Middle frontal gyrus (tissue), 1 donor: ENCODE measurements around the gene NRXN3.
"Not testable (repeated sequence)": the region's sequence is repeated elsewhere in the genome, so short reads cannot be mapped to it uniquely, and the experiment has no call there.

Experiments
- DNase-seq: peaks from one replicate; pipeline ENCODE4 v3.0.0-alpha.2; 2015; ENCODE audit warnings: low spot score; ENCODE audit errors: extremely low spot score

The NRXN3 gene

DNA sequence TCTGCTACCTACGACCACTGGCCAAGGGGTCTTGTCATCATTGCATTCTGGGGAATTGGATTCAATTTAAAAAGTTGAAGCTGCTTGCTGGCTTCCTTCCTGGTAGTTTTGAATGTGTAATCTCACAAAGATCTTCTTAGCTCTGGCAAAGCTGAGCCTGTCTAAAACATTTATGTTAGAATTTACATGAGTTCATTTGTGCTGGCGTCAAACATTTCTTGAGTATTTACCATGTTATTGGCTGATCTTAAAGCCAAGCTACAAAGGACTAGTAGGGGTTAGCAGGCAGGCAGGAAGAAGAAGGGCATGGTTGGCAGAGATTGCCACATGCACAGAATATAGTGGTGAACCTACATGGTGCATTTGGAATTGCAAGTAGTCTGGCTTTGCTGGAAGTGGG, 1596.3 kb downstream of the NRXN3 start:
- no peak for DNase-seq

DNA sequence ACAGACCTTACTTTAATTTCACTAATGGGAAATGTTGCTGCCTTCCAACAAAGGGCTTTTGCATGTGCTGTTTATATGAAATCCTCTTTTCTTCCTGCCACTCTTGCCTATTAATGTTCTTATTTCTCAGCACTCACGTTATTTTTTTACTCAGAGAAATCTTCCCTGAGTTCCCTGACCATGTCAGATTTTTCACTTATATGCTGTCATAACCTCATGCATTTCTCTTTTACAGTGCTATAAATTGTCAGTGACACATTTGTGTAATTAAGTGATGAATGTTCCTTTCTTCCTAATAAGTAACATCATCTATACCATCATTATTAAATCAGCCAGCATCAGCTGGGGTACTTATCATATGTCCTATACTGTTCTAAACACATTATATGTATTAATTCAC, 1597.1 kb downstream of the NRXN3 start:
- no peak for DNase-seq

DNA sequence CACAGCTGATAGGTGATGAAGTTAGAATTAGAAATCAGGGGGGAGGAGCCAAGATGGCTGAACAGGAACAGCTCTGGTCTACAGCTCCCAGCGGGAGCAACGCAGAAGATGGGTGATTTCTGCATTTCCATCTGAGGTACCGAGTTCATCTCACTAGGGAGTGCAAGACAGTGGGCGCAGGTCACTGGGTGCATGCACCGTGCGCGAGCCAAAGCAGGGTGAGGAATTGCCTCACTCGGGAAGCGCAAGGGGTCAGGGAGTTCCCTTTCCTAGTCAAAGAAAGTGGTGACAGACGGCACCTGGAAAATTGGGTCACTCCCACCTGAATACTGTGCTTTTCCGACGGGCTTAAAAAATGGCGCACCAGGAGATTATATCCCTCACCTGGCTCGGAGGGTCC, 1597.5 kb downstream of the NRXN3 start:
- not testable (repeated sequence) for DNase-seq

DNA sequence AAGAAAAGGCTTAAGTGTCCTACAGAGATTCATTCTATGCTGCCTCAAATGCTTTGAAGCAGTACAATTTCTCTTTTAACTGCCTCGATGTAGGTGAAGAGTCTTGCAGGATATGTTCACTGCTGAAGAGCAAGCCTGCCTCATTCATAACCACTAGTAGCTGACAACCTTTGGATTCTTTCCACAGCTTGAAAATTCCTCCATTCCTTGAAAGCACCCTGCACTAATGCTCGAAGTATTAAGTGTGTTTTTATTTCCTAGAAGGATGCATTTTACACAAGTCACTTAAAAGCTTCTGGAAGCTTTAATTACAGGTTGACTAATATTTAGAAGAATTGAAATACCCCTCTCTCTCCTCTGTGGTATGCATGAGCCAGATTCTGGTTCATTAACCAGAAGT, 1611.7 kb downstream of the NRXN3 start:
- DNase-seq = no peak

DNA sequence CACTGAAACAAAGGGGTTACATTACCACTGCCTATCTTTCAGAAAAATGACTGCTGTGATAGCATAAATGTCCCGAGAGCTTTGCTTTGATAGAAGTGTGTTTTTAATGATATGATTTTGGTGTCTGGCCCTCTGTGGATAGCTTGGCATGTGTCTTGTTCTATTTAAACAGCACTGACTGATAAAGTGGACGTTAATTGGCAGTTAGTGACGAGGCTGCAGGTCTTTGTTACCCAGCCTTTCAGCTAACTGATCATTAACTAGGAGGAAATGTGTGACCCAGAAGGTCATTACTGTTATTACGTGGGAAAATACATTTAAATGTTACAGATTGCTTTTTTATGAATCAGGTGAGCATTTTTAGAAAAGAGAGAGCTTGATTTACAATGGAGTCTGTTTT, 1612.9 kb downstream of the NRXN3 start:
- DNase-seq = no peak

DNA sequence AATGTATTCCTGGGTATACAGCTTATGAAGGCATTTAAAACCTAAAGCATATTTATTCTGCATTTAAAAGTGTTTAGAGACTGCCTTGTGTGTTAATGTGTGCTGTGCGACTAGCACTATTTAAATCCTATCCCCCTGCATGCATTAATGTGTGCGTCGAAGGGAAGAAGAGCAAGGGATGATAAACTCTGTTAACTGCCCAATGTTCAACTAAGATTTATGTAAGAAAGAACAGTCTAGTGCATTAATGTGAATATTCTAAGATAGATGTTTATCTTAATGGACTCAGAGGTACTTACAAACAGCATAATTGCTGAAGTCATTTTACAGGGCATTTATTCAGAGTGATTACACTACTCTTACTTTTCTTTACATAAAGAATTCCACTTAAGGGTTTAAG, 1616.3 kb downstream of the NRXN3 start:
- DNase-seq = no peak

DNA sequence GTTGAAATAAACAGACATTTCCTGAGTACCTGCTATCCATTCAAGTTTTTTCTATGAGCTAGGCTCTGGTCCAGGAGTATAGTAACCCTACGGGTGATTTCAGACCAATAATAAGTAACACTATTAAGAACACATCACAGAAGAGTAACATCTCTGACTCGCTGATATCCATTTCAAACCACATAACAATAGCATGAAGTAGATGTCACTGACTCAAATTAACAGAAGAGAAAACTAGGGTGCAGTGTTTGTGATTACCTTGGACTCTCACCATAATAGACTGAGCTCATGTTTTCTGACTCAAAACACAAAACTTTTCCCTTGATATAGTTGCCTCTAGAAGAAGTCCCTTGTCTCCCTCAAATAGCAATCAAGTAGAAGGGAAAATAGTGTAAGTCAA, 1618.2 kb downstream of the NRXN3 start:
- DNase-seq = no peak

DNA sequence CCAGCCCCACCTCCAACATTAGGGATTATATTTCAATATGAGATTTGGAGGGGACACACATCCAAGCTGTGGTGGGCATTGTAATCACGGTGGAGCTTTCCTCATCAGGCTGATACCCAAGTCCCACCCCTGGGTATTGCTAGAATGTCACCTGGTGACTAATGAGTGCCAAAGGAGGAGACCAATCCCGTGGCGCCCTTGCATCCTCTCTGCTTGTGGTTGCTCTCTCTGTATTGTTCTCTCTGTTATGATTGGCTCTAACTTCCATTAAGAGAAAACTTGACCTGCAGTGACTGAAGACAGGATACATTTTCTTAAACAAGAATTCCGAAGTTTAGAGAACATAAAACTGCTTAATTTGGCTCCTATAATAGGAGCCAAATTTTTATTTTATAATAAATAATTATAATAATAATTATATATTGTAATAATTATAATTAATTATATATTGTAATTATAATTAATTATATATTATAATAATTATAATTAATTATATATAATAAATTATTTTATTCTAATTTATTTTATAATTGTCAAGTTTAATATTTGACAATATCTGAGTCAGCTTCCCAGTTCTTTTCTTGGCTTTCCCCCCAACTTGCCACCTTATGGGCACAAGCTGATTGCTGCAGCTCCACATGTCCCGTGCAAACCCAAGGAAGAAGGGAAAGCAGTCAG, 1621.0 kb downstream of the NRXN3 start:
- no peak for DNase-seq

DNA sequence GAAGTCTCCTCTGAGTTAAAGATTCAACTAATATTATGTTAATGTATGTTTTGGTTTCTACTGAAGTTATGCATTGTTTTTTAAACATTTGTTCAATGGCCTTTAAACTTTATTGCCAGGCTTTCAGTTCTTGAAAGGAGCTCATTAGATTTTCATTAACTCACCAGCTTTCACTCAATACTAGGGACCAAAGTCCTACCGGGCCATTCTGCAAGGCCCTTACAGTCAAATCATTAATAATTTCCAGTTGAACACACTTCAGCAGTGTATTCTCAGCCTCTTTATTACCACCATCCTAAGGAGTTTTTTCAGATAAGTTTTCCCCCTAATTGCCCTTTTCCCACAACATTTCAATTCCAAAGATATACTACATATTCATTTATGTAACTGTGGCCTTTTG, 1631.9 kb downstream of the NRXN3 start:
- no peak for DNase-seq

DNA sequence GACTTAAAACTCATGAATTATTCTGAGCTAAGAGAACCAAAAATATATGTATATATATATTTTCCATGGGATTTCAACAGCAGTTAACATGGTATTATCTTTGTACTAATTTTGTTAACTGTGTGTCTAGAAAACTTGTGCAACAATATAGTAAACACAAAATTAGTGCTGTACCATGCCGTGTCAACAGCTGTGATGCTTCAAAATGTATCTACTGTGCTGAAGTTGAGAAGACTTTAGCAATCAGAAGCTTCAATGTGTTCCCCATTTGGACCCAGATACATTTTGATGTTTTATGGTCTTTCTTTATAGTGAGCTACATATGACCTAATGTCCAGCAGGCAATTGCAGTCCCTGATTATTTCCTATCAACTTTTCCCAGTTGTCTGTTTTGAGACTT, 1635.5 kb downstream of the NRXN3 start:
- no peak for DNase-seq

DNA sequence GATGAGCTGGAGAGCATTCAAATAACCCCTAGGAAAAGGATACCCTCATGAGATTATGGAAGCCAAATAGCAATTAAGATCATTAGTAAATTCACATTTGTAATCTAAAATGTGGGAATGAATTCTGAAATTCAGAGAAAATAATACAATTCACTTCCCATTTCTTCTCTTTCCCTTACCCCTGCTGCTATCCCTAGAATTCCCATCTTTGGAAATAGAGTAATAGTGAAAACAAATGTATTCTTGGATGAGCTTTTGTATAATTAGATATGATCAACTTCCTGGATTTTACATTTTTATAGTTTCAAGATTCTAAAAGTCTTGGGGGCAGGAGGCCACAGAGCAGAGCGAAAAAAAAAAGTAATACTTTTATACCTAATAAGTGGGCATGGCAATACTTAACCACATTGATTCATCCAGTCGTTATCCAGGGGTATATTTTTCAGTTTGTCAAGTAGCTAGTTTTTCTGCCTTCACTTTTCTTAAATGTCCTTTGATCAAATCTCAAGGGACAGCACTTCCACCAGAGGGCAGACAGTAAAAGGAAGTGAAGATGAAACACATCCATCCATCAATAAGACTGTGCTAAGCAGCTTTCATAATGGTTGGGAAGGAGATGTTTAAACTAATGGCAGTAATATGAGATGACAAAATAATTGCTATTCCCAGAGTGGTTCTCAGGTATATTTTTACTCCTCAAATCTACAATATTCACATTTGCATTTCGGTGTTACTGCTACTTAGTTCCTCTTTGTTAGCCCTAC, 1639.9 kb downstream of the NRXN3 start:
- DNase-seq = no peak

DNA sequence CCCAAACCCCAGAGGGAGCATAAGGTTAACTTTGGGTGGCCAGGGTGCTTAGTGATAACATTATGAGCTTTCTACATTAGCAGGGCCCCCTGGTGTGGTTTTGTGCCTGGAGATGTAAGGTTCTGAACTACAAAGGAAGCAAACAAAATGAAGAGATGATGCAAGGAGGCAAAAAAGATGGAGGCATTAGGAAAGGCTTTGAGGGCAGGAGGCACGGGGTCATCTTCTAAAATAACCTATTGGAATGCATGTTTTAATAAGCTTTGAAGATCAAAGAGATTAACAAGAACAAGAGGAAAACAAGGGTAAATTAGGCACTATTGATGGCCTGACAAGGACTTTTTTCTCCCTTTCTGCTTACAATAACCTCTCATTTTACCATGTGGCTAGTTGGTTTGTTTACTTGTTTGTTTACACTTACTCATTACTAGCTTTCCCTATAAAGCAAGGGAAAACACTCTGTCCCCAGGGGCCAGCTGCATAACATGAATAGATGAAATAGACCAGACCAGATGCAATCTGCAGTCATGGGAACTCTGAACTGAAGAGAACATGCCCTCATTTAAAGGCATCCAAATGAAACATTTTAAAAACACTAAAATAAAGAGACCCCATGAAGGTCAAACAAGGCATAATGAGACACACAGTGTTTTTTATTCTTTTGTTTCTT, 1650.8 kb downstream of the NRXN3 start:
- DNase-seq = no peak

DNA sequence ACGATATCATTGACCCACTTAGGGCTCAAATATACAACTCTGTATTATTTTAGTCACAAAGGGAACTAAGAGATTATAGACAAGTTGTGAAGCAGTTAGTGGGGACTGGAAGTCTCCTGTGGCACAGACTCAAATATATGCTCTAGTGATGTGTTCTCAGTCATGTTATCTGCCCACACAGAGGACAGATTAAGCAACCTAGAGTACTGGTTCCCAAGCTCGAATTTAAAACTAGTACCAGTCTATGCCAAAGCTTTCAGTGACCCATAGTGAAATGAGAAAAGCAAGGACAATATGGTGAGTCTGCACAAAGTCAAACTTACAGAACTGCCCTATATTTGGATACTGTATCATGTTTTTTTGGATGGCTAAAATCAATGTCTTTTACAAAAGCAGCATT, 1651.9 kb downstream of the NRXN3 start:
- DNase-seq = no peak

DNA sequence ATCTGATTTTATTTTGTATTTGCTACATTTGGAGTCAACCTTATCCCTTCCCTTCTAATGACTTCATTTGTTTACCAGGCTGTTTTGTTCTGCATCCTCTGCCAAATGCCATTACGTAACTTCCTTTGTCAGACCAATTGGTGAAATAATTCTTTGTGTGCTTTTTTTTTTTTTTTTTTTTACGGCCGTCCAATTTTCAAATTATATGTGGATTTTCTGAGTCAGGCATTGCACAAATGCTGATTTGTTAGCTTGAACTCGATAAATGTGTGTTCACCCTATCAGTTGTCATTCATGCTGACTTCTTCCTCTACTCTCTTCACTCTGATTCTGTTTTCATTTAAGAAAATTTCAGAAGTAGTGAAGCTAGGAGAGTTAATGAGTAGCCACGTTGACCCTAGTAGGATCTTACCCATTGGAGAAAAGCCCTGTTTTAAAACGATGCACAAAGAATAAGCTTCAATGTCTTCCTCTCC, 1654.9 kb downstream of the NRXN3 start:
- DNase-seq = peak; percentile 61

DNA sequence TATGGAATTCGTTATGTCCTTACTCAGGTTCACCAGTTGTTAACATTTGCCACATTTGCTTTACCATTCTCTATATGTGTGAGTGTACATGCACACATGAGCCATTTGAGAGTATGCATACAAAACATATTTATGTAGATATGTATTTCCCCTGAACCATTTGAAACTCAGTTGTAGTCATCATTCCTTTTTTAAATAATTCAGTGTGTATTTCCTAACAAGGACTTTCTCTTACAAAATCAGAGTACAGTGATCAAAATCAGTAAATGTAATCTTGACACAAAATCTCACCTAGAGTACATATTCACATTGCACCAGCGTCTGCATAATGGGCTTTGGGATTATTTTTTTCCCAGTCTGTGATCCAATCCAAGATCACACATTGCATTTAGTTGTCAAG, 1656.2 kb downstream of the NRXN3 start:
- DNase-seq = no peak

DNA sequence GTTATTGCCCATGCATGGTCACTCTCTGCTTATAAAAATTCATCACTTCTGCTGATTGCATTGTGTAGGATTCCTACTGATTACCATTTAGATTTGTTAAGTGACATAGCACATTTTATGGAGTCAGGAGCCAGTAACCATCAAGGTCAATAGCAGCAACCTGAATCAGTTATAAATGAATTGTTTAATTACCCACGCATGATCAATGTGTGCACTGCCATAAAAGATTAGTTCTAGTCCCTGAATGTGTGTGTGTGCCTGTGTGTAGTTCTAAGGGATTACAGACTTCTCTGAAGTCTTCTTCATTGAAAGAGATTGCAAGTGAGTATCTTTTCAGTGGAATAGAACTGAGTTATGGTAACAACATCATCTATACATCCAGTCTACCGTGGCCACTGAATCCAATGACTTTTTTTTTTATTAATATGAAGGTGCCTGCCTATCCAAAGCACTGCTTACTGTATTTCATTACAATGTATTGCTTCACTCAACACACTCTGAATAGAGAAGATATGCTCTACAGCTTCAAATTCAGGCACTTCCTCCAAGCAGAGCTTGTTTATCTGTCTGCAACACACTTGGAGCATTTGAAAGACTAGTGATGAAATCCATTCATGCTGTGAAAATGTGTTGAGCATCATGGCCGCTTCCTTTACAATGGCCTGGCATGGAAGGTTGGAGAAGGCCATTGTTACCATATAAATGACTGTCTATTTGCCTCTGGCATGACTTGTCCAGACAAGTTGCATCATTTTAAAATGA, 1659.4 kb downstream of the NRXN3 start:
- DNase-seq = no peak

DNA sequence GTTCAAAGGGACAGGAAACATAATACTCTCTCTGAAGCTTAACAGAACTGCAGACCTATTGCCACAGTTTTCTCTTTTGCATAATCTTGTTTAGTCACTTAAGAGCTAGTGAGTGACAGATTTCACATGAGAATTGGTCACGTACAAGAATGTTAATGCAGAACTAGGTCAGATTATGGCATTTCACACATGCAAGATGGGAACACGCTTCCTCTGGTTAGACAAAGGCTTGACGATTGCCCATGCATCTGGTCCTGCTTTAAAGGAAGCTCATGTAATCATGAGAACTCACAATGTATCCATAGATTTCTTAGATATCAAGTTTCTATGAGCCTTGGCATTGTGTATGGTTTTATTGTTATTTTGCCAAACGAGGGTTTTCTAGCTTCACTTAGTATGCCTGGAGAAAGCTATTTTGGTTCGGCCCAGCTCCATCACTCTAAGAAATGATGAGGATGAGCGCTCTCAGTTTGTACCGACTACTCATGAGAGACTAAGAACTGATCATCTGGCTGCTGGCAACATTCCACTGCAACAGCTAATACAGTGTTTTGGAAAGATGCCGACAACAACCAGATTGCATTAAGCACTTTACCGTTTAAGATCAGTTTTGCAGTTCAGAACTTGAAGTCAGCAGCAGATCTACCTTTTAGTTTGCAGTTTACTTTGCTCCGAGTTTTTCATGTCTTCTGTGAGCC, 1661.2 kb downstream of the NRXN3 start:
- DNase-seq = no peak

DNA sequence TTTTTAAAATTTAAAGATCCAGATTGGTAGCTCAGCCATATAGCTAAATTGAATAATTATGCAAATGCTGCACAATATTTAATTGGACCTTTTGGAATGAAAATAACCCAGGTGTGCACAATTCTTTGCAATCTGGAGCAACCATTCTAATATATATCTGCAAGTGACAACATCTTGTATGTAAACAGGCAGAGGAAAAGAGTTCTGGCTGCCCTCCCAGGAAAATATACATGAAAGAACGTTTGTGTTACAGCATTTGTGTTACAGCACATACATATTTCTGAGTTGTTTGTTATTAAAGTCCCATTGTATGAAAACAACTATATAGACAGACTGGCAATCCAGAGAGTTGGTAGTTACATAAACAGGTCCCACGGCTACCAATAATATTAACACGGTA, 1663.6 kb downstream of the NRXN3 start:
- DNase-seq = no peak

DNA sequence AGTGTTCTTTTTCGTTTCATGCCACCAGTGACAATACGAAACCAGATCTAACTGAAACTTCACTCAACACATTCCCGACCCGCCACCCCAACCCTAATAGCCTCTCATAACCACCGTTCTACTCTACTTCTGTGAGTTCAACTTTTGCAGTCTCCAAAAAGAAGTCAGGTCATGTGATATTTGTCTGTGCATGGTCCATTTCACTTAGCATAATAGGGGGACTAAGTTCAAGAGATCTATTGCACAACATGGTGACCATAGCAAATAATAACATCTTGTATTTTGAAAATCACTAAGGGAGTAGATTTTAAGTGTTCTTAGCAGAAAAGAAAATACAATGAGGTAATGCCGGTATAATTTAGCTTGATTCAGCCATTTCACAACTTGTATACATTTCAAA, 1664.7 kb downstream of the NRXN3 start:
- no peak for DNase-seq

DNA sequence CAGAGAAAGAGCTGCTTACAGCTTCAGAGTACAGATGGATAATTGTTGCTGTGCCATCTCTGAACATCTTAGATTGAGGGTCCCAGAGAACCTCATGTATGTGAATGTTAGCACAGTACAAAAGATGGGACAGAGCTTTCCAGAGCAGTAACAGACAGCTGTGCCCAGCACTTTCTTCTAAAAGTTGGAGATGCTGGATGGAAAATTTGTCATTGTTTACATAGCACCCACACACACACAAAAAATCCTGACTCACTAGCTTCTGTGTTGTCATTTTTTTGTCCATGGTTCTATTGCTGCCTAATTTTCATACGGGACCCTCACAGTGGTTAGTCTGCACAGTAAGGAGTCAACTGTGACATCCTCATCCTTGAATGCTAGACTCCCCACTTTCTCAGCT, 1666.4 kb downstream of the NRXN3 start:
- no peak for DNase-seq

DNA sequence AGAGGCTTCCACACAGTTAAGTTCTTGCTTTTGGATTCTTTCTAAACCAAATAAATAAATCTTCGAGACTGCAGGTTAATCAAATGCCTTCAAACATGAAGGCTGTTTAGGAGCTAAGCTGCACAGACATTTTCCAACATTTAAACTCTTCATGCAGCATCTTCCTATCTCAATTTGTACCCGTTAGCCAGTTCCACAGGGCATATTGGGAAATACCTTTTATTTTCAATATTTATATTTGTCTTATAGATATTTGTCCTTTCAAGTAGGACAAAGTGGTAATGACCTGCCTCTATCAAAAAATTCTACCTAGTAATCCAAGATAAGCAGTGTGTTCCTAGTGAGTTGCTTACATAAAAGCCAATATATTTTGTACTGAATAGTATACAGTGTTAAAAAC, 1667.5 kb downstream of the NRXN3 start:
- no peak for DNase-seq
